Heart left ventricle (tissue), 16 donors: ENCODE data around the gene NADSYN1. TPM values are rescaled to one million over a fixed set of nuclear protein-coding genes. Genes with fewer than 3 reads are reported as not detected.
"Not testable (repeated sequence)": the region's sequence is repeated elsewhere in the genome, so short reads cannot be mapped to it uniquely, and the experiment has no call there.

Source experiments
- ATAC-seq, 4 donors: fragments of 200-7000 bp; cut with Tn5 transposase; one replicate each; pipeline ENCODE4 v1.9.1; 2020 to 2022; ENCODE audit warnings: moderate library complexity in 4 of 4, mild to moderate bottlenecking in 3 of 4, moderate number of reproducible peaks in 1 of 4
- DNase-seq, 5 donors: peaks; one replicate each; pipeline ENCODE4 v3.0.0-alpha.2; 2020
- H3K27ac ChIP-seq, 12 donors: fragments of 200-600 bp; sonication (generic) in 4 of 12; one replicate each; pipeline versions ENCODE4 v1.5.0 to v1.8.0; 2016 to 2022; ENCODE audit warnings: mild to moderate bottlenecking in 2 of 12
- H3K27me3 ChIP-seq, 9 donors: fragments of 200-600 bp; sonication (generic) in 2 of 9; one replicate each; pipeline versions ENCODE4 v1.5.1 to v1.8.0; 2016 to 2022; ENCODE audit warnings: mild to moderate bottlenecking in 3 of 9
- H3K36me3 ChIP-seq, 9 donors: fragments of 200-600 bp; sonication (generic) in 2 of 9; one replicate each; pipeline versions ENCODE4 v1.5.0 to v1.8.0; 2018 to 2022; ENCODE audit warnings: mild to moderate bottlenecking in 2 of 9
- H3K4me1 ChIP-seq, 12 donors: fragments of 200-600 bp; sonication (generic) in 4 of 12; one replicate each; pipeline versions ENCODE4 v1.5.0 to v1.8.0; 2016 to 2022; ENCODE audit warnings: mild to moderate bottlenecking in 3 of 12
- H3K4me3 ChIP-seq, 12 donors: fragments of 200-600 bp; sonication (generic) in 4 of 12; one replicate each; pipeline versions ENCODE4 v1.5.0 to v1.8.0; 2017 to 2022; ENCODE audit warnings: mild to moderate bottlenecking in 9 of 12, moderate library complexity in 4 of 12
- H3K9me3 ChIP-seq, 12 donors: fragments of 200-600 bp; sonication (generic) in 4 of 12; one replicate each; pipeline versions ENCODE4 v1.5.0 to v1.8.0; 2016 to 2022; ENCODE audit warnings: mild to moderate bottlenecking in 1 of 12
- CTCF ChIP-seq, 12 donors: fragments of 200-600 bp; sonication (generic) in 4 of 12; IDR thresholded peaks; one replicate each; pipeline versions ENCODE4 v1.5.0 to v1.8.0; 2018 to 2022; ENCODE audit warnings: antibody characterized with exemption in 12 of 12, mild to moderate bottlenecking in 5 of 12
- POLR2A ChIP-seq, 2 donors: fragments of 450-650 bp; IDR thresholded peaks; one replicate each; pipeline ENCODE4 v1.6.1; 2017; ENCODE audit warnings: antibody characterized with exemption in 2 of 2, mild to moderate bottlenecking in 2 of 2, moderate library complexity in 2 of 2
- WGBS, 4 donors: extraction: QIAGEN DNeasy Blood & Tissue Kit in 2 of 4; methylation state at CpG; one replicate each; pipeline versions ENCODE4 v1.1.5 to v1.1.7; 2013 to 2018; 5-methylcytosine and 5-hydroxymethylcytosine counted together
- intact Hi-C, 10 donors: fragments of 100-400 bp; cut with DNase I; formaldehyde crosslinking; loops; one replicate each; pipeline versions ENCODE4 v1.11.1 to v1.14.2; 2022
- polyA plus RNA-seq, 2 donors: library from polyadenylated mRNA; stranded (reverse); fragments of 200-250 nt; gene quantifications; one replicate each; pipeline ENCODE4 v1.2.3, GENCODE V29; 2013
- total RNA-seq, 9 donors: library from RNA; depleted of rRNA in 2 of 9; stranded (reverse); fragments of >200 nt in 2 of 9; fragmentation: NEBNext Ultra II Directional in 3 of 9; extraction: Animal tissue kit (Norgen Biotek cat#: 25700) in 3 of 9; gene quantifications; one replicate each; pipeline versions ENCODE4 v1.1.0 to v1.2.4, GENCODE V29; 2016 to 2023
- donor health status: ischemic (EF 13 %, LVEDD 7.1; RV severe dilation, severe dysfunction).
- donor health status: healthy with polysubstance abuse.
- donor health status: DM: no; HTN: yes; CAD: no.
- donor health status: DM: no; HTN: no; CAD: no.
- donor health status: ischemic (EF 25% LVEDD 6.9; RV normal size, moderate dysfunction).
- donor health status: ischemic (EF 25% LVEDD 5.7; RV mildly dilated, moderate dysfunction).
- donor health status: healthy.
- donor health status: DM: yes; HTN: yes; CAD: no.
- donor health status: ischemic (EF 35%, LVEDD 5.7; RV mildly dilated, moderate dysfunction).
- donor health status: nonischemic (EF 11% LVEDD 7.7; RV severe dilation, severe dysfunction).
- donor health status: DM: yes; HTN: yes; CAD: no.
- donor health status: PGD.
- donor health status: ischemic (EF 29% LVEDD 5.4; RV normal size, mild dysfunction).
- donor health status: nonischemic (EF 23%, LVEDD 6.1; RV moderate dilation, normal function).

The NADSYN1 gene
- total and polyA plus RNA-seq, 11 donors = 11.4 to 41.9 (median 19.4) TPM

- H3K27me3 ChIP-seq = no peaks in the 10 kb centered on the region
- H3K36me3 ChIP-seq = no peaks in the 10 kb centered on the region
- ATAC-seq = no peak
- WGBS, 4 donors = 82 to 83% (median 82%) methylated on average over 2 of the region's 2 CpGs
- TF ChIP-seq POLR2A (IDR thresholded peaks at IDR 0.05) (no peak), CTCF (IDR thresholded peaks at IDR 0.05) (no peak)
- no peak for DNase-seq
- H3K4me3 ChIP-seq = no peak overlapping the region
- H3K4me1 ChIP-seq = no peaks in the 10 kb centered on the region
- no peak overlapping the region for H3K27ac ChIP-seq
- peaks cover 0 to 6% (median 0%) of the 10 kb centered on the region in 12 donors for H3K9me3 ChIP-seq
- intact Hi-C loops = no loop called here
Measured at GRCh38 chr11:71525938-71526495, 73.0 kb downstream of the NADSYN1 start.

DNA sequence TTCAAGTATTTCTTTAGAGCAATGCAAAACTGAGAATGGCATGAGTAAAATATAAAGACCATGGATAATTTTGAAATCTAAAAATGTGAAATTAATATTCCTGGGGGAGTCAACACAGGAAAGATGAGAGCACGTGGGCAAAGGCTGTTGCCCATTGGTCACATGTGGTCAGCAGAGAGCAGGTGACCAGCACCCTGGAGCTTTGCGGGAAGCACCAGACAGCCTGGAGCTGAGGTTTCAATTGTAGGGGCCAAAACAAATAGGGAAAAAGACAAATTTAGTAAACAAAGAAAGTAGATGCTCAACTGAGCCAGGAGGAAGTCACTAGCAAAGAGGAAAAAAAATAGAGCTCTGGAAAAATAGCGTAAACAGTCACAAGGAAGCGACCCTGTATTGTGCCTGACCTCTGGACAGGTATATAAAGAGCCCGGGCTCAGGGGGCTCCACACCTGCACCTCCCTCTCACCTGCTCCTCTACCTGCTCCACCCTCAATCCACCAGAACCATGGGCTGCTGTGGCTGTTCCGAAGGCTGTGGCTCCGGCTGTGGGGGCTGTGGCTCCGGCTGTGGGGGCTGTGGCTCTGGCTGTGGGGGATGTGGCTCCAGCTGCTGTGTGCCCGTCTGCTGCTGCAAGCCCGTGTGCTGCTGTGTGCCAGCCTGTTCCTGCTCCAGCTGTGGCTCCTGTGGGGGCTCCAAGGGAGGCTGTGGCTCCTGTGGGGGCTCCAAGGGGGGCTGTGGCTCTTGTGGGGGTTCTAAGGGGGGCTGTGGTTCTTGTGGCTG, 74.0 kb downstream of the NADSYN1 start, which contains the start of gene KRTAP5-7:
TSS of gene KRTAP5-7 (plus strand) at position 472 of the 780 bp plus-strand sequence. CDS start at position 506, 34 bp downstream.
- H3K36me3 ChIP-seq, H3K27me3 ChIP-seq, ATAC-seq, intact Hi-C loops, H3K4me3 ChIP-seq, H3K4me1 ChIP-seq, H3K9me3 ChIP-seq, H3K27ac ChIP-seq, DNase-seq: not testable (repeated sequence)
- 44 to 64% (median 48%) methylated on average over 8 to 10 of the region's 10 CpGs for WGBS, 4 donors

DNA sequence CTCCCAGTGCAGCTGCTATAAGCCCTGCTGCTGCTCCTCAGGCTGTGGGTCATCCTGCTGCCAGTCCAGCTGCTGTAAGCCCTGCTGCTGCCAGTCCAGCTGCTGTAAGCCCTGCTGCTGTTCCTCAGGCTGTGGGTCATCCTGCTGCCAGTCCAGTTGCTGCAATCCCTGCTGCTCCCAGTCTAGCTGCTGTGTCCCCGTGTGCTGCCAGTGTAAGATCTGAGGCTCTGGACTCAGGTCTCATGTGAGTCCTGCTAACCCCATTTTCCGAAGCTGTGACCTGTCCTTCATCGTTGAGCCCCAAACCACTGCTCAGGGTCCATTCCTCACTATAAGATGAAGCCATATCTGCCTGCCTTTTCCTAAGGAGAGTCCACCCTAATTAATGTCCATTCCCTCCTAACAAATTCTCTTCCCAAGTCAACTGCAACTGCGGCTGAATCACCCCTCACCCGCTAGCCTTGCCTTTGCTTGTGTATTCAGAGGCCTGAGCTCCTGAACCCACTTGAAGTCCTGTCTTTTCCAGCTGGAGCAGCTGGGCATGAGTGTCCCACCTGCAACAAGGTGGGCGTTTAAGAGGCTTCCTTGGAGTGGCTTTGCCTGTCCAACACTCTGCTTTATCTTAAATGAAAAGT, 74.7 kb downstream of the NADSYN1 start:
- Histone ChIP-seq H3K4me3 (no peak overlapping the region), H3K27ac (no peak overlapping the region), H3K9me3 (peaks cover 0 to 6% (median 0%) of the 10 kb centered on the region in 12 donors), H3K27me3 (no peaks in the 10 kb centered on the region), H3K4me1 (no peaks in the 10 kb centered on the region), H3K36me3 (no peaks in the 10 kb centered on the region)
- WGBS, 4 donors = 85 to 91% (median 88%) methylated on average over 6 of the region's 6 CpGs
- no peak for ATAC-seq
- DNase-seq = no peak
- intact Hi-C loops = no loop called here
- no peak for TF ChIP-seq CTCF (IDR thresholded peaks at IDR 0.05)
- no peak for TF ChIP-seq POLR2A (IDR thresholded peaks at IDR 0.05)

GRCh38 chr11:71530602-71531001, 77.6 kb downstream of the NADSYN1 start:
- Histone ChIP-seq H3K9me3 (peaks cover 0 to 2% (median 0%) of the 10 kb centered on the region in 12 donors), H3K36me3 (no peaks in the 10 kb centered on the region), H3K27ac (no peak overlapping the region), H3K4me3 (no peak overlapping the region), H3K27me3 (no peaks in the 10 kb centered on the region), H3K4me1 (no peaks in the 10 kb centered on the region)
- DNase-seq = no peak
- TF ChIP-seq POLR2A (IDR thresholded peaks at IDR 0.05) (no peak), CTCF (IDR thresholded peaks at IDR 0.05) (no peak)
- no peak for ATAC-seq
- WGBS, 4 donors = 83 to 89% (median 86%) methylated on average over 11 of the region's 11 CpGs
- intact Hi-C loops = no loop called here
